ENCODE results near the gene IGF1R. TPM values are rescaled to one million over a fixed set of nuclear protein-coding genes. Genes with fewer than 3 reads are reported as not detected.

The IGF1R gene
- total and polyA plus RNA-seq, 2 of the 8 experiments (the other 6 are each of a cell fraction or from before 2014, with no cell fraction given): 32.9 to 109 TPM

DNA sequence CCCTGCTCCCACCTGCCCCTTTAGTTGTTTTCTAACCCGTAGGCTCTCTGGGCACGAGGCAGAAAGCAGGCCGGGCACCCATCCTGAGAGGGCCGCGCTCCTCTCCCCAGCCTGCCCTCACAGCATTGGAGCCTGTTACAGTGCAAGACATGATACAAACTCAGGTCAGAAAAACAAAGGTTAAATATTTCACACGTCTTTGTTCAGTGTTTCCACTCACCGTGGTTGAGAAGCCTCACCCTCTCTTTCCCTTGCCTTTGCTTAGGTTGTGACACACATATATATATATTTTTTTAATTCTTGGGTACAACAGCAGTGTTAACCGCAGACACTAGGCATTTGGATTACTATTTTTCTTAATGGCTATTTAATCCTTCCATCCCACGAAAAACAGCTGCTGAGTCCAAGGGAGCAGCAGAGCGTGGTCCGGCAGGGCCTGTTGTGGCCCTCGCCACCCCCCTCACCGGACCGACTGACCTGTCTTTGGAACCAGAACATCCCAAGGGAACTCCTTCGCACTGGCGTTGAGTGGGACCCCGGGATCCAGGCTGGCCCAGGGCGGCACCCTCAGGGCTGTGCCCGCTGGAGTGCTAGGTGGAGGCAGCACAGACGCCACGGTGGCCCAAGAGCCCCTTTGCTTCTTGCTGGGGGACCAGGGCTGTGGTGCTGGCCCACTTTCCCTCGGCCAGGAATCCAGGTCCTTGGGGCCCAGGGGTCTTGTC lies 310.7 kb downstream of the IGF1R start (continued):
- TF ChIP-seq, protein P1, sequence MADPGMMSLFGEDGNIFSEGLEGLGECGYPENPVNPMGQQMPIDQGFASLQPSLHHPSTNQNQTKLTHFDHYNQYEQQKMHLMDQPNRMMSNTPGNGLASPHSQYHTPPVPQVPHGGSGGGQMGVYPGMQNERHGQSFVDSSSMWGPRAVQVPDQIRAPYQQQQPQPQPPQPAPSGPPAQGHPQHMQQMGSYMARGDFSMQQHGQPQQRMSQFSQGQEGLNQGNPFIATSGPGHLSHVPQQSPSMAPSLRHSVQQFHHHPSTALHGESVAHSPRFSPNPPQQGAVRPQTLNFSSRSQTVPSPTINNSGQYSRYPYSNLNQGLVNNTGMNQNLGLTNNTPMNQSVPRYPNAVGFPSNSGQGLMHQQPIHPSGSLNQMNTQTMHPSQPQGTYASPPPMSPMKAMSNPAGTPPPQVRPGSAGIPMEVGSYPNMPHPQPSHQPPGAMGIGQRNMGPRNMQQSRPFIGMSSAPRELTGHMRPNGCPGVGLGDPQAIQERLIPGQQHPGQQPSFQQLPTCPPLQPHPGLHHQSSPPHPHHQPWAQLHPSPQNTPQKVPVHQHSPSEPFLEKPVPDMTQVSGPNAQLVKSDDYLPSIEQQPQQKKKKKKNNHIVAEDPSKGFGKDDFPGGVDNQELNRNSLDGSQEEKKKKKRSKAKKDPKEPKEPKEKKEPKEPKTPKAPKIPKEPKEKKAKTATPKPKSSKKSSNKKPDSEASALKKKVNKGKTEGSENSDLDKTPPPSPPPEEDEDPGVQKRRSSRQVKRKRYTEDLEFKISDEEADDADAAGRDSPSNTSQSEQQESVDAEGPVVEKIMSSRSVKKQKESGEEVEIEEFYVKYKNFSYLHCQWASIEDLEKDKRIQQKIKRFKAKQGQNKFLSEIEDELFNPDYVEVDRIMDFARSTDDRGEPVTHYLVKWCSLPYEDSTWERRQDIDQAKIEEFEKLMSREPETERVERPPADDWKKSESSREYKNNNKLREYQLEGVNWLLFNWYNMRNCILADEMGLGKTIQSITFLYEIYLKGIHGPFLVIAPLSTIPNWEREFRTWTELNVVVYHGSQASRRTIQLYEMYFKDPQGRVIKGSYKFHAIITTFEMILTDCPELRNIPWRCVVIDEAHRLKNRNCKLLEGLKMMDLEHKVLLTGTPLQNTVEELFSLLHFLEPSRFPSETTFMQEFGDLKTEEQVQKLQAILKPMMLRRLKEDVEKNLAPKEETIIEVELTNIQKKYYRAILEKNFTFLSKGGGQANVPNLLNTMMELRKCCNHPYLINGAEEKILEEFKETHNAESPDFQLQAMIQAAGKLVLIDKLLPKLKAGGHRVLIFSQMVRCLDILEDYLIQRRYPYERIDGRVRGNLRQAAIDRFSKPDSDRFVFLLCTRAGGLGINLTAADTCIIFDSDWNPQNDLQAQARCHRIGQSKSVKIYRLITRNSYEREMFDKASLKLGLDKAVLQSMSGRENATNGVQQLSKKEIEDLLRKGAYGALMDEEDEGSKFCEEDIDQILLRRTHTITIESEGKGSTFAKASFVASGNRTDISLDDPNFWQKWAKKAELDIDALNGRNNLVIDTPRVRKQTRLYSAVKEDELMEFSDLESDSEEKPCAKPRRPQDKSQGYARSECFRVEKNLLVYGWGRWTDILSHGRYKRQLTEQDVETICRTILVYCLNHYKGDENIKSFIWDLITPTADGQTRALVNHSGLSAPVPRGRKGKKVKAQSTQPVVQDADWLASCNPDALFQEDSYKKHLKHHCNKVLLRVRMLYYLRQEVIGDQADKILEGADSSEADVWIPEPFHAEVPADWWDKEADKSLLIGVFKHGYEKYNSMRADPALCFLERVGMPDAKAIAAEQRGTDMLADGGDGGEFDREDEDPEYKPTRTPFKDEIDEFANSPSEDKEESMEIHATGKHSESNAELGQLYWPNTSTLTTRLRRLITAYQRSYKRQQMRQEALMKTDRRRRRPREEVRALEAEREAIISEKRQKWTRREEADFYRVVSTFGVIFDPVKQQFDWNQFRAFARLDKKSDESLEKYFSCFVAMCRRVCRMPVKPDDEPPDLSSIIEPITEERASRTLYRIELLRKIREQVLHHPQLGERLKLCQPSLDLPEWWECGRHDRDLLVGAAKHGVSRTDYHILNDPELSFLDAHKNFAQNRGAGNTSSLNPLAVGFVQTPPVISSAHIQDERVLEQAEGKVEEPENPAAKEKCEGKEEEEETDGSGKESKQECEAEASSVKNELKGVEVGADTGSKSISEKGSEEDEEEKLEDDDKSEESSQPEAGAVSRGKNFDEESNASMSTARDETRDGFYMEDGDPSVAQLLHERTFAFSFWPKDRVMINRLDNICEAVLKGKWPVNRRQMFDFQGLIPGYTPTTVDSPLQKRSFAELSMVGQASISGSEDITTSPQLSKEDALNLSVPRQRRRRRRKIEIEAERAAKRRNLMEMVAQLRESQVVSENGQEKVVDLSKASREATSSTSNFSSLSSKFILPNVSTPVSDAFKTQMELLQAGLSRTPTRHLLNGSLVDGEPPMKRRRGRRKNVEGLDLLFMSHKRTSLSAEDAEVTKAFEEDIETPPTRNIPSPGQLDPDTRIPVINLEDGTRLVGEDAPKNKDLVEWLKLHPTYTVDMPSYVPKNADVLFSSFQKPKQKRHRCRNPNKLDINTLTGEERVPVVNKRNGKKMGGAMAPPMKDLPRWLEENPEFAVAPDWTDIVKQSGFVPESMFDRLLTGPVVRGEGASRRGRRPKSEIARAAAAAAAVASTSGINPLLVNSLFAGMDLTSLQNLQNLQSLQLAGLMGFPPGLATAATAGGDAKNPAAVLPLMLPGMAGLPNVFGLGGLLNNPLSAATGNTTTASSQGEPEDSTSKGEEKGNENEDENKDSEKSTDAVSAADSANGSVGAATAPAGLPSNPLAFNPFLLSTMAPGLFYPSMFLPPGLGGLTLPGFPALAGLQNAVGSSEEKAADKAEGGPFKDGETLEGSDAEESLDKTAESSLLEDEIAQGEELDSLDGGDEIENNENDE (IDR thresholded peaks at IDR 0.05; ENCODE audit: insufficient replicate concordance, low read length): no peak
- TF ChIP-seq GABPA (IDR thresholded peaks at IDR 0.05; ENCODE audit: borderline replicate concordance, insufficient read depth, low read length) (no peak), TCF12 (IDR thresholded peaks at IDR 0.05; ENCODE audit: low read depth, low read length) (no peak), KDM1A (IDR thresholded peaks at IDR 0.05; ENCODE audit: borderline replicate concordance, low read length) (no peak), TEAD4 (IDR thresholded peaks at IDR 0.05; ENCODE audit: low read depth, low read length) (no peak), RNF2 (IDR thresholded peaks at IDR 0.05; ENCODE audit: borderline replicate concordance, low read depth, low read length, missing control alignments, poor library complexity, severe bottlenecking) (no peak), SIRT6 (IDR thresholded peaks at IDR 0.05; ENCODE audit: low read length) (no peak), POLR2AphosphoS5 (IDR thresholded peaks at IDR 0.05; ENCODE audit: low read depth, low read length) (no peak), SP4 (IDR thresholded peaks at IDR 0.05; ENCODE audit: low read length) (no peak), KDM4A (IDR thresholded peaks at IDR 0.05; ENCODE audit: low read depth, low read length, severe bottlenecking) (no peak)
